Measurements from ENCODE around the gene NCOA7. TPM values are rescaled to one million over a fixed set of nuclear protein-coding genes. Genes with fewer than 3 reads are reported as not detected.

The NCOA7 gene
- total and polyA plus RNA-seq, 12 donors, result 4.2 to 21.3 (median 10.3) TPM

GRCh38 chr6:125839879-125840278 is 49.1 kb downstream of the NCOA7 start:
- 52 to 54% methylated on average over 1 of the region's 1 CpG for WGBS, 2 donors
- Histone ChIP-seq H3K4me3 (no peak overlapping the region), H3K27ac (peak overlapping the region in 5 of 10 donors; percentile 4 to 42 (median 38)), H3K4me1 (peaks cover 4 to 61% (median 27%) of the 10 kb centered on the region in 9 donors), H3K36me3 (no peaks in the 10 kb centered on the region), H3K27me3 (no peaks in the 10 kb centered on the region), H3K9me3 (peaks cover 0 to 4% (median 0%) of the 10 kb centered on the region in 11 donors)
- DNase-seq, result no peak
- intact Hi-C loops (cut with DNase I), result loop anchor here in 3 of 10 donors (5.0 to 10.0 kb wide), 2 partner anchors 45 to 48 kb away; partner anchors contain the start of gene NCOA7 (in 3 of the 3)
- TF ChIP-seq, protein P1, sequence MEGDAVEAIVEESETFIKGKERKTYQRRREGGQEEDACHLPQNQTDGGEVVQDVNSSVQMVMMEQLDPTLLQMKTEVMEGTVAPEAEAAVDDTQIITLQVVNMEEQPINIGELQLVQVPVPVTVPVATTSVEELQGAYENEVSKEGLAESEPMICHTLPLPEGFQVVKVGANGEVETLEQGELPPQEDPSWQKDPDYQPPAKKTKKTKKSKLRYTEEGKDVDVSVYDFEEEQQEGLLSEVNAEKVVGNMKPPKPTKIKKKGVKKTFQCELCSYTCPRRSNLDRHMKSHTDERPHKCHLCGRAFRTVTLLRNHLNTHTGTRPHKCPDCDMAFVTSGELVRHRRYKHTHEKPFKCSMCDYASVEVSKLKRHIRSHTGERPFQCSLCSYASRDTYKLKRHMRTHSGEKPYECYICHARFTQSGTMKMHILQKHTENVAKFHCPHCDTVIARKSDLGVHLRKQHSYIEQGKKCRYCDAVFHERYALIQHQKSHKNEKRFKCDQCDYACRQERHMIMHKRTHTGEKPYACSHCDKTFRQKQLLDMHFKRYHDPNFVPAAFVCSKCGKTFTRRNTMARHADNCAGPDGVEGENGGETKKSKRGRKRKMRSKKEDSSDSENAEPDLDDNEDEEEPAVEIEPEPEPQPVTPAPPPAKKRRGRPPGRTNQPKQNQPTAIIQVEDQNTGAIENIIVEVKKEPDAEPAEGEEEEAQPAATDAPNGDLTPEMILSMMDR (IDR thresholded peaks at IDR 0.05), result no peak
- ATAC-seq, result peak in 3 of 8 donors; percentile 60 to 65 (median 62)

DNA sequence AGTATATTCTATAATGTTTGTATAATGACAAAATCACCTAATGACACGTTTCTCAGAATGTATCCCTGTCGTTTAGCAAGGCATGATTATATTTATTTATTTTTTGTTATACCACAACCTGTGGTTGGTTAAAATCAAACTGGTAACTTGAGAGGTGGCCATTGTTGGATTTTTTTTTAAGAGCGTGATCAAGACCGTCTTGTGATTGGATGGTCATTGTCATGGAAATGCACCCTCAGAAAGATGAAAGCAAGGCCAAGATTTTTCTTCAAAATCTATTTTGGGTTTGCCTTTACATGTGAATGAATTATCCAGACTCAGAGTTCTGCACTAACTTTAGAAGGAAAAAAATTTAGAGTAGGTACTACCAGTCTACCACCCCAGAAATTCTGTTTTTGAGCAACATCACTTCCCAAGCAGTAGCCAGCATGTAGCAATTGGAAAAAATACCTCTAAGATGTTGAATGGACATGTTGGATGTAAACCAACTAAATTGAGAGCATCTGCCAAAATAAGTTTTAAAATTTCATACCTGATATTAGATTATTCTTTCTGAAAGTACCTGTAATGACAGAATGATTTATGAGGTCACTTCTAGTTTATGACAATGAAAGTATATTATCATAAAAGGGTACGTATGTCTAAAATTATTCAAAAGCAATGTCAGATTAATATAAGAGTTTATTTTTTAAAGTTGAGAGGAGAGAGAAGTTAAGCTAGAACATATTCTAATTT is 50.8 kb downstream of the NCOA7 start:
- Histone ChIP-seq H3K4me1 (peaks cover 2 to 56% (median 39%) of the 10 kb centered on the region in 9 donors), H3K36me3 (no peaks in the 10 kb centered on the region), H3K27ac (no peak overlapping the region), H3K4me3 (no peak overlapping the region), H3K9me3 (peaks cover 0 to 4% (median 0%) of the 10 kb centered on the region in 11 donors), H3K27me3 (no peaks in the 10 kb centered on the region)
- no peak for ATAC-seq
- 96 to 97% methylated on average over 5 of the region's 5 CpGs for WGBS, 2 donors
- intact Hi-C loops (cut with DNase I), result loop anchor here in 3 of 10 donors (5.0 to 10.0 kb wide), 2 partner anchors 47 to 49 kb away; partner anchors contain the start of gene NCOA7 (in 3 of the 3)
- TF ChIP-seq, protein P1 (IDR thresholded peaks at IDR 0.05), result no peak
- DNase-seq, result no peak

DNA sequence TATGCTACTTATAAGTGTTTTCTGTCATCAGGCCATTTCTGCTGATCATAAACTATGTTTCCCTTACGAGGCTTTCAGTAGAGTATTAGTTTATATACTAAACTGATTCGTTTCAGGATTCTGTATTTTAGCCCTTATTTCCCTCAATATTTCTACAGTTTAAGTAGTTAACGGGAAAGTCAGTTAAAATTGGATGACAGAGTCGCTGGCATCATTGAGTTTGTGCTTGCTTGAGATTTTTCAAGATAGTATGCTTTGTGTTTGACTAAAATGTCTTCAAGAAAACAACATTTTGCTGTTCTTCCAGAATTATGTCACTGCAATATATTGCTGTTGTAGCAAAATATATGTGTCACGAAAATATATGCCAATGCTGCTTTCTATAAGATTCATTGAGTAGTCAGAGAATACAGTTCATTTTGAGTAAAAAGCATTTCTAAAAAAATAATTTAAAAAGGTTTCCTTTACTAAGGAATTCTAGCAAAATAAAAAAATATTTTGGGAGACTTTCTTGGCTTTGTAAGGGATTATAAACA is 51.4 kb downstream of the NCOA7 start:
- no peak overlapping the region for H3K27ac ChIP-seq
- intact Hi-C loops (cut with DNase I), result loop anchor here in 3 of 10 donors (5.0 to 10.0 kb wide), 2 partner anchors 47 to 50 kb away; partner anchors contain the start of gene NCOA7 (in 3 of the 3)
- H3K4me3 ChIP-seq, result no peak overlapping the region
- no peaks in the 10 kb centered on the region for H3K36me3 ChIP-seq
- peaks cover 0 to 4% (median 0%) of the 10 kb centered on the region in 11 donors for H3K9me3 ChIP-seq
- TF ChIP-seq, protein P1 (IDR thresholded peaks at IDR 0.05), result no peak
- DNase-seq (no peak), ATAC-seq (no peak)
- WGBS, 2 donors, result 92 to 95% methylated on average over 5 of the region's 5 CpGs
- peaks cover 2 to 58% (median 40%) of the 10 kb centered on the region in 9 donors for H3K4me1 ChIP-seq
- H3K27me3 ChIP-seq, result no peaks in the 10 kb centered on the region

DNA sequence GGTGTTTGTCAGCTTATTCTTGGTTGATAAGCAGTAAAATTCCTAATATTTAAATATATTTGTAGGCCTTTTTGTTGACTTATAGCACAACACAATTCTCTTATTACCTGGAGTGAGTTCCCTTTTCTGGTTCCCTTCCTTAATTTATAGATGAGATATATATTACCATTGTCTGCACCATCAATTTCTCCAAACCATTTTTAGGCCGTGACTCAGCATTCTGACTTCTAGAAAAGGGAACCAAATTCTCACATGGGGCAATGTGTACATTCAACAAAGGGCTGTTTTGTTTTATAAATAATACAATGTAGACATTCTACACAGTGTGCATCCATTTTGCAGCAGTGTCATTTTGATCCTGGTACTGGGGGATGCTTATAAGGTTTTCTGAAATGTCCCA is 52.8 kb downstream of the NCOA7 start:
- ATAC-seq, result no peak
- TF ChIP-seq, protein P1 (IDR thresholded peaks at IDR 0.05), result no peak
- WGBS, 2 donors, result 91 to 96% methylated on average over 1 of the region's 1 CpG
- intact Hi-C loops (cut with DNase I), result loop anchor here in 3 of 10 donors (5.0 to 10.0 kb wide), 2 partner anchors 49 to 51 kb away; partner anchors contain the start of gene NCOA7 (in 3 of the 3)
- DNase-seq, result no peak
- Histone ChIP-seq H3K9me3 (no peaks in the 10 kb centered on the region), H3K36me3 (no peaks in the 10 kb centered on the region), H3K27me3 (no peaks in the 10 kb centered on the region), H3K27ac (peak overlapping the region in 5 of 10 donors; percentile 37 to 68 (median 61)), H3K4me3 (no peak overlapping the region), H3K4me1 (peaks cover 2 to 49% (median 35%) of the 10 kb centered on the region in 9 donors)
